ENCODE measurements around the gene CIZ1. TPM values are rescaled to one million over a fixed set of nuclear protein-coding genes. Genes with fewer than 3 reads are reported as not detected.

The CIZ1 gene
- total RNA-seq: 40.2 and 45.4 TPM in 2 replicates

GRCh38 chr9:128191406-128192046, at the start of gene CIZ1:
Gene CIZ1 (minus strand): TSS chr9:128191572. CDS start chr9:128190857, 715 bp downstream.

GRCh38 chr9:128203024-128203706, 11.8 kb upstream of the CIZ1 start, which contains the start of gene DNM1:
Gene DNM1 (plus strand): TSS chr9:128203379. CDS start chr9:128203471, 92 bp downstream.

GRCh38 chr9:128159784-128160602, 31.4 kb downstream of the CIZ1 start, which contains the start of gene BBLN:
Gene BBLN (plus strand): TSS chr9:128160265. CDS start chr9:128160408, 143 bp downstream.

GRCh38 chr9:128149001-128149701, 42.2 kb downstream of the CIZ1 start, which contains the start of gene LCN2:
Gene LCN2 (plus strand): TSS chr9:128149453. CDS start chr9:128149526, 73 bp downstream.

GRCh38 chr9:128127568-128127989, 63.8 kb downstream of the CIZ1 start, which contains the start of gene PTGES2:
Gene PTGES2 (minus strand): TSS chr9:128127729. CDS start chr9:128127717, 12 bp downstream.

Other genes starting within 250 kb of the CIZ1 start
- 13.5 and 15.4 TPM in 2 replicates for gene EEIG1, start 210.6 kb downstream of the CIZ1 start, total RNA-seq
- 7.1 and 8.1 TPM in 2 replicates for gene NAIF1, start 124.3 kb downstream of the CIZ1 start, total RNA-seq
- gene SLC25A25, start 123.3 kb downstream of the CIZ1 start, total RNA-seq: 8.0 and 12.2 TPM in 2 replicates
- 39.4 and 40.7 TPM in 2 replicates for gene PTGES2, start 63.8 kb downstream of the CIZ1 start, total RNA-seq
- gene LCN2, start 42.1 kb downstream of the CIZ1 start, total RNA-seq: not detected in 2 replicates
- gene BBLN, start 31.3 kb downstream of the CIZ1 start, total RNA-seq: 279 and 292 TPM in 2 replicates
- 3.6 and 5.6 TPM in 2 replicates for gene DNM1, start 11.8 kb upstream of the CIZ1 start, total RNA-seq
- gene GOLGA2, start 84.4 kb upstream of the CIZ1 start, total RNA-seq: 110 and 144 TPM in 2 replicates
- gene SWI5, start 84.7 kb upstream of the CIZ1 start, total RNA-seq: 27.2 and 35.1 TPM in 2 replicates
- gene TRUB2, start 130.9 kb upstream of the CIZ1 start, total RNA-seq: 10.2 and 11.3 TPM in 2 replicates
- gene COQ4, start 131.3 kb upstream of the CIZ1 start, total RNA-seq: 32.0 and 37.5 TPM in 2 replicates
- 14.7 and 21.6 TPM in 2 replicates for gene SLC27A4, start 149.0 kb upstream of the CIZ1 start, total RNA-seq
- 26.5 and 39.1 TPM in 2 replicates for gene URM1, start 179.8 kb upstream of the CIZ1 start, total RNA-seq
- 242 and 250 TPM in 2 replicates for gene CERCAM, start 229.3 kb upstream of the CIZ1 start, total RNA-seq